ENCODE data around the gene EHD1.

DNA sequence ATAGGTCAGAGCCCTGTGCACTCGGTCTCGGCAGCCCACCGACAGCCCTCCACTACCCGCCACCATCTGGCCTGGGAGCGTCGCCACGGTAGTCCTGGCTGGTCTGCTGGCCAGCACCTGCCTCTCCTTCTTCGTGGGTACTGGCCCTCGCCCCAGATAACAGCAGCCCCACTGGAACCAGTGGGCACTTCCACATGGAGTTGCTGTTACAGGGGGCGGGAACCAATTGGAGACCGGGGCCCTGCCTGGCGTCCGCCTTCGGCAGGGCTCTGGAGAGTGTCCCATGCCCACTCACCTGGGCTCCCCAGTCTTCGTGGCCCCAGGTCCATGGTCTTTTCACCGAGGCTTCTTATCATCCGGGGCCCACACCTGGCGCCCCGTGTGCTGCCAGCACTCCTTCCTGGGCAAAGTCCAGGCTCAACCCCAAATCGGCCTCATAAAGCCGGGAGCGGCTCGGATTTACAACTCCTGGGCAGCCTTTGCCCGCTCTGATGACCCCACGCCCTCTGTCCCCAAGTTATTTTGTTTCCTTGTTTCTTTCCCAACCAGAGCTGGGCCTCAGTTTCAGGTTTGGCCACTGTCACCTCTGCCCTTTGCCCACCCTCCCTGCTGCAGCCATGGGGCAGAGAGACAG is 12.9 kb upstream of the EHD1 start:
- no peak for TF ChIP-seq EZH2 (IDR thresholded peaks at IDR 0.05)
- TF ChIP-seq, protein P1, sequence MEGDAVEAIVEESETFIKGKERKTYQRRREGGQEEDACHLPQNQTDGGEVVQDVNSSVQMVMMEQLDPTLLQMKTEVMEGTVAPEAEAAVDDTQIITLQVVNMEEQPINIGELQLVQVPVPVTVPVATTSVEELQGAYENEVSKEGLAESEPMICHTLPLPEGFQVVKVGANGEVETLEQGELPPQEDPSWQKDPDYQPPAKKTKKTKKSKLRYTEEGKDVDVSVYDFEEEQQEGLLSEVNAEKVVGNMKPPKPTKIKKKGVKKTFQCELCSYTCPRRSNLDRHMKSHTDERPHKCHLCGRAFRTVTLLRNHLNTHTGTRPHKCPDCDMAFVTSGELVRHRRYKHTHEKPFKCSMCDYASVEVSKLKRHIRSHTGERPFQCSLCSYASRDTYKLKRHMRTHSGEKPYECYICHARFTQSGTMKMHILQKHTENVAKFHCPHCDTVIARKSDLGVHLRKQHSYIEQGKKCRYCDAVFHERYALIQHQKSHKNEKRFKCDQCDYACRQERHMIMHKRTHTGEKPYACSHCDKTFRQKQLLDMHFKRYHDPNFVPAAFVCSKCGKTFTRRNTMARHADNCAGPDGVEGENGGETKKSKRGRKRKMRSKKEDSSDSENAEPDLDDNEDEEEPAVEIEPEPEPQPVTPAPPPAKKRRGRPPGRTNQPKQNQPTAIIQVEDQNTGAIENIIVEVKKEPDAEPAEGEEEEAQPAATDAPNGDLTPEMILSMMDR (IDR thresholded peaks at IDR 0.05) = no peak

Measured in neural progenitor cell (in vitro differentiated cells).